NCI-H1417 treated with DMSO at 0.1 percent for 48 hours (cell line): ENCODE results near the gene EED.
"Not testable (repeated sequence)": the region's sequence is repeated elsewhere in the genome, so short reads cannot be mapped to it uniquely, and the experiment has no call there.

Source experiments
- DNase-seq: peaks from one replicate; lab custom pipeline; 2025; lab: John Stamatoyannopoulos, UW

The EED gene

GRCh38 chr11:86218125-86219084 lies 26.1 kb upstream of the EED start:
- peak; percentile 22 for DNase-seq

DNA sequence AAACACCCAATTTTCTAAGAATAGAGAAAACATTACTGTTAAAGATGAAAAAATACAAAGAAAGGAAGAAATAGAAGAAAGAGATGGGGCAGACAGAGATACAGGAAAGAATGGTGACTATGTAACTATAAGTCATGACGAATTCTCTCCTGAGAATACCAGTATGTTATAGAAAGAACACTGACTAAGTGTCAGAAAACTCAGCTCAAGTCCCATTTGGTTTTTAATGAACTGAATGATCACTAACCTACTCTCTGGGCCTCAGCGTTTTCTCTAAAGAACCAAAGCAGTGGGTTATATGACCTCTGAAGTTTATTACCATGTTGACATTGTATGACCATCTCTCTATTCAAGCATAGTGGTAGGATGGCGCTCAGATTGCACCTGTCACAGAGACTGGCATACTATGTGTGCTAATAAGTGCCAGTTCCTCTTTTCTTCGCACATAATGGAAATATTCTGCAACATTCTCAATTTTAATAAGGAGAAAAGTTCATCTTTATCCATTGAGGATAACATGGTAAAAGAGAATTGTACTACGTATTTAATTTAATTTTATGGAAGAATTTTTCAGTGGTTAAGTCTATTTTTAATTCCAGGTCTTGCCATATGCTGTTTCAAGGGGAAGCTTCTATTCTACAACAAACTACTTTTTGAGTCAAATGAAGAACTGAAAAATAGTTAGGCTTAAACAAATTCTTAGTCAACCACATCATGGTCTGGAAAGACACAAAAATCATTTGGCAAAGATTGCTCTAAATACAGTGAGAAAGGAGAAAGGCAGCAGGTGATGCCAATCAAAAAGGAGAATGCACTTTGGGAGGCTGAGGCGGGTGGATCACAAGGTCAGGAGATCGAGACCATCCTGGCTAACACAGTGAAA lies 25.0 kb upstream of the EED start:
- DNase-seq, result no peak

- no peak for DNase-seq
These were observed 23.9 kb upstream of the EED start for GRCh38 chr11:86220653-86221052.

DNA sequence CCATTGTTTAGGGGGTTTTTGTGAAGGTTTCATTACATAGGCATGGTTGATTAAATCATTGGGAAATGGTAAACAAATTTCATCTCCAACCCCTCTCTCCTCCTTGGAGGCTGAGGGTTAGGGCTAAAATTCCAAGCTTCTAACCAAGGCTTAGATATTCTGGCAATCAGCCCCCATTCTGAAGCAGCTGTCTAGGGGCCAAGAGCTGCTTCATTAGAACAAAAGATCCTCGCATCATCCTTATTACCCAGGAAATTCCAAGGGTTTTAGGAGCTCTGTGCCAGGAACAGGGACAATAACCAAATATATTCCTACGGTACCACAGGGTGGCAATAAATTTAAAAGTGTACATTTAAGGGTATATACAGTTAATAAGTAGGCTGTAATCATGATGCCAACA lies 22.5 kb upstream of the EED start:
- no peak for DNase-seq

GRCh38 chr11:86224575-86224974 lies 20.0 kb upstream of the EED start:
- not testable (repeated sequence) for DNase-seq

DNA sequence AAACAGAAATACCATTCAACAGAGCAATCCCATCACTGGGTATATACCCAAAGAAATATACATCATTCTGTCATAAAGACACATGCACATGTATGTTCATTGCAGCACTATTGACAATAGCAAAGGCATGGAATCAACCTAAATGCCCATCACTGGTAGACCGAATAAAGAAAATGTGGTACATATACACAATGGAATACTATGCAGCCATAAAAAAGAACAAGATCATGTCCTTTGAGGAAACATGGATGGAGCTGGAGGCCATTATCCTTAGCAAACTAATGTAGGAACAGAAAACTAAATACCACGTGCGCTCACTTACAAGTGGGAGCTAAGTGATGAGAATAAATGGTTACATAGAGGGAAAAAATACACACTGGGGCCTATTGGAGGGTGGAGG lies 19.2 kb upstream of the EED start:
- DNase-seq, result not testable (repeated sequence)

GRCh38 chr11:86228269-86229038 lies 16.1 kb upstream of the EED start:
- DNase-seq, result no peak

GRCh38 chr11:86229039-86229330 lies 15.6 kb upstream of the EED start:
- not testable (repeated sequence) for DNase-seq

GRCh38 chr11:86230179-86230804 lies 14.3 kb upstream of the EED start:
- no peak for DNase-seq

GRCh38 chr11:86230921-86231434 lies 13.6 kb upstream of the EED start:
- DNase-seq, result no peak

- no peak for DNase-seq
These were observed 12.0 kb upstream of the EED start for GRCh38 chr11:86232556-86232955.

DNA sequence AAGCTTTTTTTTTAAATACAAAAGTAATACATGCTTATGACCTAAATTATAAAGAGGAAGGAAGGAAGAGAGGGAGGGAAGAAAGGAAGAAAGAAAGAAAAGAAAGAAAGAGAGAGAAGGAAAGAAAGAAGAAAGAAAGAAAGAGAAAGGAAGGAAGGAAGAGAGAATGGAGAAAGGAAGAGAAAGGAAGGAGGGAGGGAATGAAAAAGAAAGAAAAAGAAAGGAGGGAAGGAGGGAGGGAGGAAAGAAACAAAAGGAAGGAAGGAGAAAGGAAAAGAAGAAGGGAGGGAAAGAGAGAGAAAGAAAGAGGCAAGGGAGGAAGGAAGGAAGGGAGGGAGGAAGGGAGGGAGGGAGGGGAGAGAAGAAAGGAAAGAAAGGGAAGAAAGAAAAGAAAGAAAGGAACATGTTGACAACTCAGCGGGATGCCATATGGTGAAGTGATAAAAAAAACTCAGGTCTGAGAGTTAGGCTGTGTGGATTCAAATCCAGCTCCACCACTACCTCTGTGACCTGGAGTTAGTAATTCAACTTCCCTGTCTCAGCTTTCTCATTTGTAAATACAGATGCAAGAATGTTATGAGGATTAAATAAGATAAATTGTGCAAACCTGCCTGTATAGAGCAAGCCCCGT lies 9.6 kb upstream of the EED start:
- DNase-seq, result no peak

GRCh38 chr11:86237267-86237804 lies 7.2 kb upstream of the EED start:
- no peak for DNase-seq

DNA sequence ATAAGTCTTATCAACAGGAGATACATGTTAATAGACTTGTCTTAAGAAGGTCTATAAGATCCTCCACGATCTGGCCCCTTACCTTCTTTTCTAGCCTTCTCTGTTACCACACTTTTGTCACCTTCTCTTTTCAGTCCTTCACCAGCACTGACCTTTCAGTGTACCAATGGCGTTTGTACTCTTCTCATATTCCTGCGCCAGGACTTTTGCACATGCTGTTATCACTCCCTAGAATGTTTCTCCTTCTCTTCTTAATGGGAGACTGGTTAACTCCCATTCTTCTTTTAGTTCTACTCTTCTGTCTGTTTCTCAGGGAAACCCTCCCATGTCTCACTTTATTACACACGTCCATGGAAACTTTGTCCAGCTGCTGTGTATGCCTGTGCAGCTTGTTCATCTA lies 4.4 kb upstream of the EED start:
- no peak for DNase-seq

DNA sequence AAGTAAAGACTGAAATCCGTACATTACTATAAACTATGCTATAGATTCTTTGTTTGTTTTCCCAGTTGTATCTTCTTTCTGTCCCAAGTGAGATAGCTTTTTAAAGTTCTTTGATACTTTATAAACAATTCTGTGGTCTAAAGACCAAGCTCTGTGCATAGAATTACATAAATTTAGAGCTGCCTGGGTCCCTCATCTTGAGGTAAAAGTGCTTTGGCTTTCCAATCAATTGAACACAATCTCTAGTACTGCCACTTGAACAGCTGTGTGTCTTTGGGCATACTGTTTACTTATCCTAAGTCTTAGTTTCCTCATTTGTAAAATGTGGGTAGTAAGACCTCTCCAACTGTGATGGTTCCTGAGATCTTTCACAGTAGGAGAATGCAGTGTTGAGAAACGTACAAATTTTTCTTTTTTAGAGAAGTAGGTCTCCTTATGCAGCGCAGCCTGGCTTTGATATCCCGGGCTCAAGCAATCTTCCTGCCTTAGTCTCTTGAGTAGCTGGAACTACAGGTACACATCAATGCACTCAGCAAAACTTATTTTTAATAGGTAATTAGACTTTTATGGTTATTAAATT lies 2.5 kb upstream of the EED start:
- DNase-seq, result no peak

DNA sequence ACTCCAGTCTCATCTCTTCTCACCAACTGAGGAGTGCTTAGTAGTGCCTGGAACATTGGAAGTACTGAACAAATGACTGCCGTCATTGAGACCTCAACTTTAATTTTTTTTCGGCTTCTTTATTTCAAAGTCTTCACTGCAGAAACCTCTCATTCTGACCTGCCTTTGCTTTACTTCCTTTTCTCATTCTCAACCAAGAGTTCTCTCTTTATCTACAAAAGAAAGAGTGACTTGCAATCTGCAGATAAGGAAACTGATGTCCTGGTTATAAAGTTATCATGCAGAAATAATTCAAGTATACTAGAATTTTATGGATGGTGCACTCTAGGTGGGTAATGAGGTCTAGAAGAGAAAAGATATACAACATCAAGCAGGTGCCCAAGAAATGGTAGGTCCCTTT lies 1.2 kb upstream of the EED start:
- DNase-seq, result no peak

DNA sequence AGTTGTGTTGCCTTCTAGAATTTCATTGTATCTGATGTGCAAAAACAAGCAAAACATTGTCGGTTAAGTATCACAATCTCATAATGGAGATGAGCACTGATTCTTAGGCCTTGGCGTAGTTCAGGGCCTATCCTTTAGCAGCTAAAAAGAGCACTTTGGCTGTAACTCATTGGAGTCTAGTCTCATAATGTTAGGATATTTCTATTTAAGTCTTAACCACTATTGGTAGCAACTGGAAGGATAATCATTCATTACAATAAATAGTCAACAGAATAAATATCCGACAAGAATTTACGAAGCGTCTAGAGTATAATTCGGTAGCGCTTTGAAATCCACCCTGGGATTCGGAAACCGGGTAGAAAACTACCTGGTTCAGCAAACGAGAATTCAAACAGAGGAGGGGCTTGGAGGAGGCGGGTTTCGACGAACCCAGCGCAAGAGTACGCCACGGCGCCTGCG lies 461 bp upstream of the EED start:
- no peak for DNase-seq

GRCh38 chr11:86245369-86246292 lies 1.1 kb downstream of the EED start:
- no peak for DNase-seq

- DNase-seq, result no peak
These were observed 1.7 kb downstream of the EED start for GRCh38 chr11:86246293-86246675.
